Measurements from ENCODE around the gene DGKG. TPM values are rescaled to one million over a fixed set of nuclear protein-coding genes. Genes with fewer than 3 reads are reported as not detected.

The DGKG gene
- total and polyA plus RNA-seq, 2 of the 8 experiments (the other 6 are each of a cell fraction or from before 2014, with no cell fraction given) = 0.30 to 0.48 TPM

GRCh38 chr3:186166036-186166435, 196.0 kb downstream of the DGKG start:
- ChIA-PET POLR2A (ENCODE audit: partially characterized antibody) (interaction anchor here (1.0 kb wide), 1 partner anchor 57 kb away, joined by 3 read pairs; the partner anchor contains the start of gene ETV5), CTCF (ENCODE audit: partially characterized antibody) (interaction anchor here (1.0 to 1.3 kb wide), 2 partner anchors 53 to 163 kb away, joined by 3 to 4 read pairs; no protein-coding TSS in a partner anchor)
- Histone ChIP-seq H3K9ac (replicated peaks in 1 of 4; ENCODE audit: extremely low read depth in 1 of 4, low read depth in 3 of 4, low read length in 3 of 4) (no peak overlapping the region), H3K27ac (ENCODE audit: low read depth, low read length) (no peak overlapping the region), H4K91ac (replicated peaks; ENCODE audit: insufficient read length, low read length) (no peak overlapping the region), H2BK12ac (ENCODE audit: low read depth, low read length) (no peak overlapping the region), H3K9me3 (ENCODE audit: insufficient read depth in 2 of 2, low read depth in 1 of 2, low read length in 1 of 2) (no peaks in the 10 kb centered on the region), H3K79me2 (ENCODE audit: control insufficient read depth in 1 of 2, insufficient read depth in 2 of 2, low read length in 2 of 2) (no peaks in the 10 kb centered on the region), H2BK15ac (ENCODE audit: low read length) (no peak overlapping the region), H3K4me1 (replicated peaks in 1 of 4; ENCODE audit: control insufficient read depth in 3 of 4, insufficient read depth in 4 of 4, low read length in 3 of 4) (no peaks in the 10 kb centered on the region), H3K27me3 (replicated peaks in 1 of 4; ENCODE audit: control insufficient read depth in 3 of 4, extremely low read depth in 1 of 4, insufficient read depth in 3 of 4, low read length in 3 of 4) (no peaks in the 10 kb centered on the region), H3K56ac (replicated peaks; ENCODE audit: insufficient read length, low read depth, low read length) (no peak overlapping the region), H3K4me2 (ENCODE audit: insufficient read depth in 1 of 2, low read depth in 2 of 2, low read length in 2 of 2) (no peak overlapping the region), H3K4ac (replicated peaks; ENCODE audit: insufficient read length, low read depth, low read length) (no peak overlapping the region), H3K4me3 (ENCODE audit: extremely low read depth in 1 of 4, insufficient read depth in 2 of 4, low read depth in 3 of 4, low read length in 4 of 4) (no peak overlapping the region), H3K36me3 (ENCODE audit: control insufficient read depth in 2 of 4, insufficient read depth in 4 of 4, low read length in 3 of 4) (no peaks in the 10 kb centered on the region), H4K20me1 (replicated peaks in 1 of 2; ENCODE audit: control insufficient read depth in 1 of 2, insufficient read depth in 2 of 2, low read length in 2 of 2) (no peaks in the 10 kb centered on the region), H3K14ac (ENCODE audit: insufficient read length) (no peak overlapping the region), H4K8ac (ENCODE audit: extremely low read depth, insufficient read depth, low read length) (no peak overlapping the region), H3K18ac (ENCODE audit: extremely low read depth, low read length) (no peak overlapping the region), H3K79me1 (ENCODE audit: low read depth, low read length) (no peaks in the 10 kb centered on the region), H2BK20ac (ENCODE audit: low read length) (no peak overlapping the region), H2AK5ac (ENCODE audit: low read depth, low read length) (no peak overlapping the region), H3K23ac (ENCODE audit: insufficient read length) (no peak overlapping the region), H2BK5ac (ENCODE audit: low read depth, low read length) (no peak overlapping the region), H3K23me2 (ENCODE audit: low read depth, low read length) (no peaks in the 10 kb centered on the region; the same call in 1 of the 2 replicates), H2BK120ac (replicated peaks; ENCODE audit: low read depth, low read length) (no peak overlapping the region), H4K5ac (ENCODE audit: insufficient read length, low read depth, low read length) (no peak overlapping the region), H2AFZ (ENCODE audit: low read length) (no peak overlapping the region)
- WGBS, 2 experiments (ENCODE audit: extremely low coverage in 1 of 2, insufficient coverage in 1 of 2, insufficient read length in 1 of 2, insufficient replicate concordance in 2 of 2, low coverage in 1 of 2, low lambda C conversion rate in 2 of 2, missing lambda C conversion rate in 1 of 2) = 85% methylated on average over 3 of the region's 3 CpGs; no CpG with 5 or more reads in 1 of the 2 experiments
- DNase-seq (ENCODE audit: low read depth in 1 of 2, low spot score in 2 of 2) (no peak), FAIRE-seq (no peak)
- TF ChIP-seq POLR2A (IDR thresholded peaks at IDR 0.05; ENCODE audit: control extremely low read depth in 1 of 2, low read depth in 2 of 2, low read length in 2 of 2) (no peak), TAF7 (optimal IDR thresholded peaks at IDR 0.05; ENCODE audit: borderline replicate concordance, low read depth, low read length) (no peak), NANOG (IDR thresholded peaks at IDR 0.05; ENCODE audit: insufficient read depth, low read depth, low read length, poor library complexity, severe bottlenecking) (no peak), TCF12 (IDR thresholded peaks at IDR 0.05; ENCODE audit: low read depth, low read length) (no peak), KDM5A (IDR thresholded peaks at IDR 0.05; ENCODE audit: low read length) (no peak)
- TF ChIP-seq, protein P1, sequence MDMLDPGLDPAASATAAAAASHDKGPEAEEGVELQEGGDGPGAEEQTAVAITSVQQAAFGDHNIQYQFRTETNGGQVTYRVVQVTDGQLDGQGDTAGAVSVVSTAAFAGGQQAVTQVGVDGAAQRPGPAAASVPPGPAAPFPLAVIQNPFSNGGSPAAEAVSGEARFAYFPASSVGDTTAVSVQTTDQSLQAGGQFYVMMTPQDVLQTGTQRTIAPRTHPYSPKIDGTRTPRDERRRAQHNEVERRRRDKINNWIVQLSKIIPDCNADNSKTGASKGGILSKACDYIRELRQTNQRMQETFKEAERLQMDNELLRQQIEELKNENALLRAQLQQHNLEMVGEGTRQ (IDR thresholded peaks at IDR 0.05; ENCODE audit: low read length) = no peak
